GM04503 (cell line): ENCODE results near the gene FAM240A.

Experiments
- DNase-seq: peaks from one replicate; pipeline ENCODE4 v3.0.0-alpha.2; 2012; ENCODE audit warnings: low read depth

FAM240A gene

GRCh38 chr3:46675426-46675825, 63.1 kb downstream of the FAM240A start:
- no peak for DNase-seq
